SK-MEL-5 (cell line): Measurements from ENCODE around the gene ZNF611. TPM values are rescaled to one million over a fixed set of nuclear protein-coding genes. Genes with fewer than 3 reads are reported as not detected.
"Not testable (repeated sequence)": the region's sequence is repeated elsewhere in the genome, so short reads cannot be mapped to it uniquely, and the experiment has no call there.

Source experiments
- DNase-seq: peaks from one replicate; pipeline ENCODE4 v3.0.0-alpha.2; 2016; ENCODE audit warnings: low read depth, low spot score
- in situ Hi-C: cut with HindIII; loops from 2 replicates; pipeline ENCODE4 v1.10.0; 2016; ENCODE audit warnings: low sequenced_read_pairs, high pct_unique_total_duplicates, low pct_unique_long_range_greater_than_20kb
- polyA plus RNA-seq, 2 experiments: library from polyadenylated mRNA; depleted of rRNA; stranded (reverse); fragments of >200 nt; gene quantifications; 2 replicates each; pipeline ENCODE4 v1.2.3, GENCODE V29; 2015
- total RNA-seq: library from RNA; depleted of rRNA; stranded (reverse); fragments of >200 nt; shearing (Covaris generic); gene quantifications from 2 replicates; pipeline ENCODE4 v1.2.3, GENCODE V29; 2014; rRNA removed

The ZNF611 gene
- 4.5 and 4.9 TPM in 2 replicates for total RNA-seq
- 3.1 and 5.9 TPM in 2 replicates for polyA plus RNA-seq (2015; cell fraction: cytosol; rRNA removed)
- polyA plus RNA-seq (2015; cell fraction: nucleus; rRNA removed), result 9.6 and 13.0 TPM in 2 replicates

DNA sequence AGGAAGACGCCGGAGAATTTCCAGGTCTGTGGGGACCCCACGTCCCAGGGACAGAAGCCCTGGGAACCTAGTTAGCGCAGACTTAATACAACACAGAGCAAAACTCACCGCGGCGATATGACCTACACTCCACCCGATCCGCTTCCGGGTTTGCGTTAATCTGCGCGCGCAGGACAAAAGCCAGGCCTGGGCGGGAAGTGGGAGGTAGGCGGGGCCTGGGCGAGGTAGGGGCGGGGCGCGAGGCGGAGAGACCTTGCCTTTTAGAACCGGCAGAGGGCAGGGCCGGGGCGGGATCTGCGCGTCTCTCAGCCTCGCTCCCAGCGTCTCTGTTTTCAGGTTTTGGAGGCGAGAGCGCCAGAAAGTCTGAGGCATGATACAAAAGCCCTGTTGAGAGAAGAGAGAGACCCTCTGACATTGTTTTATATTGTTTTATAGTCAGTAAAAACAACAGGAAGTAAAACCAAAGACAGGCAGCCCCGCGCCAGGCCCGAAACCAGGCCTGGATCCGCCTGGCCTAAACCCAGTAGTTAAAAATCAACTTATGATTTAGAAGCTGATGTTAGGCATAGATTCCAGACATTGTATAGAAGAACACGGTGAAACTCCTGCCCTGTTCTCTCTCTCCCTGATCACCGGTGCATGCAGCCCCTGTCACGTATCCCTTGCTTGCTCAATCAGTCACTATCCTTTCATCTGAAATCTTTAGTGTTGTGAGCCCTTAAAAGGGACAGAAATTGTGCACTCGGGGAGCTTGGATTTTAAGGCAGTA, at the start of gene ZNF611:
TSS of gene ZNF611 (minus strand) at position 152 of the 769 bp plus-strand sequence. CDS start 19,150 bp downstream, outside the sequence.
- in situ Hi-C loops, result no loop called here
- peak; percentile 90 for DNase-seq

DNA sequence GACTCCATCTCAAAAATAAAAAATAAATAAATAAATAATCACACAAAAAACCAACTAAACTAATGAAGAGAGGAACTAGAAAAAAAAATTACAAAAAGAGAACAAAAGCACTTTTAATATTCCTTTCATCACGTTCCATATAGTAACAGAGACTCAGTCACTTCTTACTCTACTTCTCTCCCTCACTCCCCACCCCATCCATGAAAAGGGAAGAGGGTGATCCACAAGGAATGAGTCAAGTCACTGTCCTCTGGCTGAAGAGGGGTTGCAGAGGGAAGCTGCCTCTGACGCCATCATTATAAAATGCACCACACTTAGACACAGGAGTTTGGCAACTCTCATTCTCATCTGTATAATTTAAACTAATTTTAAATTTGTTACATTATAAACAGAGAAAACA, 48.0 kb upstream of the ZNF611 start:
- in situ Hi-C loops, result not testable (repeated sequence)

GRCh38 chr19:52778811-52779210, 44.0 kb upstream of the ZNF611 start:
- in situ Hi-C loops, result no loop called here
- DNase-seq, result no peak

More for the DNA sequence above, 48.0 kb upstream of the ZNF611 start:
- not testable (repeated sequence) for DNase-seq

GRCh38 chr19:52756447-52756846, 21.6 kb upstream of the ZNF611 start:
- DNase-seq, in situ Hi-C loops: not testable (repeated sequence)

DNA sequence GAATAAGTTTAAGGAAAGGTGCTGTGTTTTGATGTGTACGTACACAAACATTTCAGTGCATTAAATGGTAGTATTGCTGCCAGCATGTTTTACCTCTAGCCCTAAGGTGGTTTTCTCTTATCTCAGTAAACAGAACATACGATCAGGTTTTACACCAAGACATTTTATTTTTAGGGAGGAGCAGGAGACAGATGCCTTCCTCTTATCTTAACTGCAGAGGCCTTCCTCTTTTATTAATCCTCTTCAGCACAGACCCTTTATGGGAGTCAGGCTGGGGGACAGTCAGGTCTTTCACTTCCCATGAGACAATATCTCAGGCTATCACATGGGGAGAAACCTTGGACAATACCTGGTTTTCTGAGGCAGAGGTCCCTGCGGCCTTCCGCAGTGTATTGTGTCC, 14.9 kb upstream of the ZNF611 start:
- in situ Hi-C loops, result no loop called here
- DNase-seq, result no peak

DNA sequence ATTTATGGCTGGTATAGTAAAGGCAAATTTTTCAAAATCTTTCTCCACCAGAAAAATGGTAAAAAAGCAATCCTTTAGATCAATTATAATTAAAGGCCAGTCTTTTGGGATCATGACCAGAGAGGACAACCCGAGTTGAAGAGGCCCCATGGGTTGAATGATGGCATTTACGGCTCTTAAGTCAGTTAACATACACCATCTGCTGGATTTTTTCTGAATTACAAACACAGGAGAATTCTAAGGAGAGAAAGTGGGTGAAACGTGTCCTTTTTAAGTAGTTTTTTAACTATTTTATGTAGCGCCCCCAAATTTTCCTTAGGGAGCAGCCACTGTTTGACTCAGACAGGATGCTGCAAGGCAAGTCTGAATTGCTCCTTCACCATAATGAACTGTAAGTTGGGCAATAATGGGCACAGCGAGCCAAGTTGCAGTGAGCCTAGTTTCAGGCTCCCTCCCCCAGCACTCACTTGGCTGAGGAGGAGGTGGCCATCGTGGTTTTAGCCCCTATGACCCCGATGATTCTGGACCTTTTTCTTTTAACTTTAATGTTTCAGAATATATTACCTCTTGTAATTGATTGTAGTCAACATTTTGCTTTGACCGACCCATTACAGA, 13.6 kb upstream of the ZNF611 start:
- in situ Hi-C loops, result no loop called here
- DNase-seq, result peak; percentile 23

- in situ Hi-C loops, DNase-seq: not testable (repeated sequence)
These were observed 11.1 kb upstream of the ZNF611 start for GRCh38 chr19:52745919-52746318.

GRCh38 chr19:52743091-52743490, 8.2 kb upstream of the ZNF611 start:
- no peak for DNase-seq
- in situ Hi-C loops, result no loop called here

GRCh38 chr19:52742516-52742915, 7.7 kb upstream of the ZNF611 start:
- no peak for DNase-seq
- in situ Hi-C loops, result no loop called here

- in situ Hi-C loops, result no loop called here
- DNase-seq, result no peak
These were observed 7.2 kb upstream of the ZNF611 start for GRCh38 chr19:52741951-52742485.

- in situ Hi-C loops, DNase-seq: not testable (repeated sequence)
These were observed 6.5 kb upstream of the ZNF611 start for GRCh38 chr19:52741371-52741770.

- in situ Hi-C loops, result no loop called here
These were observed 4.7 kb upstream of the ZNF611 start for GRCh38 chr19:52739576-52739975.

GRCh38 chr19:52735734-52736133, 890 bp upstream of the ZNF611 start:
- in situ Hi-C loops, result no loop called here
- no peak for DNase-seq

More at GRCh38 chr19:52739576-52739975, 4.7 kb upstream of the ZNF611 start:
- DNase-seq, result no peak

- in situ Hi-C loops, result no loop called here
- DNase-seq, result no peak
These were observed 432 bp downstream of the ZNF611 start for GRCh38 chr19:52734331-52734892.

DNA sequence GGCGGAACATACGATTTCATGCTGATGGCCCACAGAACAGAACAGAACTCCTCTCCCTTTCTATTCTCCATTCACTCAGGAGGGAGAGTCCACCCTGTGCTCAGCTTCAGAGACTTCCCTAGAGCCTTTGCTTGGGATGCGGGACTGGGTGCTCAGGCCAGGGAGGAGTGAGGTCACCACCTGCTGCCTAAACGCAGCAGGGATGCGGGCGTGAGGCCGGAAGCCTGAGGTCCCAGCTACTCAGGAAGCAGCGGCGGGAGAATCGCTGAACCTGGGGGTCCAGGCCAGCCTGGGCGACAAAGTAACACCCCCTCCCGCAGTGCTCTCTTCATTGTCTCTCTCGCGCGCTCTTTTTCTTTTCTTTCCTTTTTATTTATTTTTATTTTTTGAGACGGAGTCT, 8.8 kb downstream of the ZNF611 start:
- in situ Hi-C loops, DNase-seq: not testable (repeated sequence)

GRCh38 chr19:52725528-52725961, 9.3 kb downstream of the ZNF611 start:
- in situ Hi-C loops, result no loop called here
- no peak for DNase-seq

GRCh38 chr19:52724701-52725514, 9.9 kb downstream of the ZNF611 start:
- no peak for DNase-seq
- in situ Hi-C loops, result no loop called here
